ENCODE measurements around the gene PAX3.

DNA sequence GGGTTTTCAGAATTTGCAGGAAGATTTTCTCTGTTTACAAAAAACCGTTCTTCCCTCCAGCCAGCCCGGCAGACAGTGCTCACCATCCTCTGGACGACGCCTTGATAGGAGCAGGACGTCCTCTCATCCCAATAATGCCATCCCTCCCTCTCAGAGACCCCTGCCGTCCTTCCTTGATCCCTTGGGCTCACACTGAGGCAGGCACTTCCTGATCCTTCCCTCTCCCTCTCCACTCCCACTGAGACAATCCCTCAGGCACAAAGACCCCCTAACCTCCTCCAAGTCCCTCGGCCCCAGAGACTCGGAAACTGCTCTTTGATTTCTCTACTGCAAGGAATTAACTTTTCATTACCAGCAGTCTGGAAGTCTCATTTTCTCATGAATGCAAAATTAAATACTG, 42.5 kb downstream of the PAX3 start:
- TF ChIP-seq, protein P1, sequence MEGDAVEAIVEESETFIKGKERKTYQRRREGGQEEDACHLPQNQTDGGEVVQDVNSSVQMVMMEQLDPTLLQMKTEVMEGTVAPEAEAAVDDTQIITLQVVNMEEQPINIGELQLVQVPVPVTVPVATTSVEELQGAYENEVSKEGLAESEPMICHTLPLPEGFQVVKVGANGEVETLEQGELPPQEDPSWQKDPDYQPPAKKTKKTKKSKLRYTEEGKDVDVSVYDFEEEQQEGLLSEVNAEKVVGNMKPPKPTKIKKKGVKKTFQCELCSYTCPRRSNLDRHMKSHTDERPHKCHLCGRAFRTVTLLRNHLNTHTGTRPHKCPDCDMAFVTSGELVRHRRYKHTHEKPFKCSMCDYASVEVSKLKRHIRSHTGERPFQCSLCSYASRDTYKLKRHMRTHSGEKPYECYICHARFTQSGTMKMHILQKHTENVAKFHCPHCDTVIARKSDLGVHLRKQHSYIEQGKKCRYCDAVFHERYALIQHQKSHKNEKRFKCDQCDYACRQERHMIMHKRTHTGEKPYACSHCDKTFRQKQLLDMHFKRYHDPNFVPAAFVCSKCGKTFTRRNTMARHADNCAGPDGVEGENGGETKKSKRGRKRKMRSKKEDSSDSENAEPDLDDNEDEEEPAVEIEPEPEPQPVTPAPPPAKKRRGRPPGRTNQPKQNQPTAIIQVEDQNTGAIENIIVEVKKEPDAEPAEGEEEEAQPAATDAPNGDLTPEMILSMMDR (conservative IDR thresholded peaks at IDR 0.05), result no peak
- no peak for TF ChIP-seq EZH2 (IDR thresholded peaks at IDR 0.05; ENCODE audit: low read depth)
